PC-3 (cell line): Measurements from ENCODE around the gene RNF208. TPM values are rescaled to one million over a fixed set of nuclear protein-coding genes. Genes with fewer than 3 reads are reported as not detected.

ENCODE experiments used
- ATAC-seq: fragments of 200-7000 bp; cut with Tn5 transposase; 2 replicates; pipeline ENCODE4 v1.9.1; 2020; ENCODE audit warnings: mild to moderate bottlenecking, moderate library complexity
- BruUV-seq: library from RNA; stranded (reverse); fragments of 400-500 nt; replicated peaks from 2 replicates; lab custom pipeline; 2021; lab: Mats Ljungman, UMichigan
- CTCF ChIA-PET: fragments of 300-600 bp; sonication (Branson Sonifier 250); formaldehyde crosslinking; loops from one replicate; lab custom pipeline; 2022; ENCODE audit warnings: antibody characterized with exemption; lab: Charles Lee
- POLR2A ChIA-PET: fragments of 300-600 bp; sonication (Branson Sonifier 250); formaldehyde crosslinking; loops from one replicate; lab custom pipeline; 2022; ENCODE audit warnings: antibody characterized with exemption; ENCODE audit not compliant: unreplicated experiment; lab: Charles Lee
- DNase-seq: peaks from one replicate; pipeline ENCODE4 v3.0.0-alpha.2; 2015
- H2AFZ ChIP-seq: fragments of 300-600 bp; sonication (generic); 2 replicates; pipeline ENCODE4 v1.6.0; 2016; ENCODE audit warnings: antibody characterized with exemption, low read length
- H3F3A ChIP-seq: fragments of 300-600 bp; sonication (generic); one replicate; pipeline ENCODE4 v1.6.0; 2017; ENCODE audit warnings: antibody characterized with exemption, low read length, control low read depth, mild to moderate bottlenecking; ENCODE audit not compliant: unreplicated experiment
- H3K27ac ChIP-seq: fragments of 300-600 bp; sonication (generic); 2 replicates; pipeline ENCODE4 v1.5.1; 2016; ENCODE audit warnings: mild to moderate bottlenecking, low read length
- H3K27me3 ChIP-seq: fragments of 300-600 bp; sonication (generic); 2 replicates; pipeline ENCODE4 v1.6.1; 2016; ENCODE audit warnings: low read length, mixed read lengths
- H3K36me3 ChIP-seq: fragments of 300-600 bp; sonication (generic); 2 replicates; pipeline ENCODE4 v1.6.1; 2016; ENCODE audit warnings: low read depth, mixed run types, low read length, mixed read lengths
- H3K4me1 ChIP-seq: fragments of 300-600 bp; sonication (generic); 2 replicates; pipeline ENCODE4 v1.5.1; 2016; ENCODE audit warnings: low read length; ENCODE audit not compliant: insufficient read depth
- H3K4me2 ChIP-seq: fragments of 300-600 bp; sonication (generic); 2 replicates; pipeline ENCODE4 v1.6.0; 2016; ENCODE audit warnings: low read length
- H3K4me3 ChIP-seq: fragments of 300-600 bp; sonication (generic); 2 replicates; pipeline ENCODE4 v1.5.1; 2016; ENCODE audit warnings: mild to moderate bottlenecking, low read length, mixed read lengths
- H3K79me2 ChIP-seq: fragments of 300-600 bp; sonication (generic); 2 replicates; pipeline ENCODE4 v1.6.1; 2017; ENCODE audit warnings: low read length, mixed read lengths
- H3K9ac ChIP-seq: fragments of 300-600 bp; sonication (generic); 2 replicates; pipeline ENCODE4 v1.6.0; 2016; ENCODE audit warnings: mild to moderate bottlenecking, low read length
- H3K9me2 ChIP-seq: fragments of 300-600 bp; sonication (generic); replicated peaks from 2 replicates; pipeline ENCODE4 v1.6.1; 2016; ENCODE audit warnings: mixed run types, low read length, mixed read lengths
- H3K9me3 ChIP-seq: fragments of 300-600 bp; sonication (generic); 2 replicates; pipeline ENCODE4 v1.6.1; 2016; ENCODE audit warnings: low read length, mixed read lengths
- H4K20me1 ChIP-seq: fragments of 300-600 bp; sonication (generic); 2 replicates; pipeline ENCODE4 v1.6.1; 2016; ENCODE audit warnings: low read length, mixed read lengths
- EZH2 ChIP-seq: fragments of 300-600 bp; sonication (generic); IDR thresholded peaks from one replicate; pipeline ENCODE4 v1.6.1; 2017; ENCODE audit warnings: antibody characterized with exemption, mild to moderate bottlenecking, low read length; ENCODE audit not compliant: unreplicated experiment
- EZH2phosphoT487 ChIP-seq: fragments of 300-600 bp; sonication (generic); IDR thresholded peaks from 2 replicates; pipeline ENCODE4 v1.6.1; 2018; ENCODE audit warnings: mild to moderate bottlenecking, antibody characterized with exemption, low read length, borderline replicate concordance
- intact Hi-C: fragments of 100-400 bp; cut with micrococcal nuclease; formaldehyde crosslinking; loops from 2 replicates; pipeline ENCODE4 v1.9.0; 2023
- total RNA-seq: library from RNA; depleted of rRNA; stranded (reverse); fragments of >200 nt; gene quantifications from 2 replicates; pipeline ENCODE4 v1.2.3, GENCODE V29; 2014
- TF ChIP-seq, protein P1 (sequence below): fragments of 300-600 bp; sonication (generic); conservative IDR thresholded peaks from 2 replicates; pipeline ENCODE4 v1.5.1; 2017; ENCODE audit warnings: antibody characterized with exemption, low read depth, mild to moderate bottlenecking, low read length

Gene RNF208
- total RNA-seq, 1 experiment from 2014 or later, result 1.7 TPM

DNA sequence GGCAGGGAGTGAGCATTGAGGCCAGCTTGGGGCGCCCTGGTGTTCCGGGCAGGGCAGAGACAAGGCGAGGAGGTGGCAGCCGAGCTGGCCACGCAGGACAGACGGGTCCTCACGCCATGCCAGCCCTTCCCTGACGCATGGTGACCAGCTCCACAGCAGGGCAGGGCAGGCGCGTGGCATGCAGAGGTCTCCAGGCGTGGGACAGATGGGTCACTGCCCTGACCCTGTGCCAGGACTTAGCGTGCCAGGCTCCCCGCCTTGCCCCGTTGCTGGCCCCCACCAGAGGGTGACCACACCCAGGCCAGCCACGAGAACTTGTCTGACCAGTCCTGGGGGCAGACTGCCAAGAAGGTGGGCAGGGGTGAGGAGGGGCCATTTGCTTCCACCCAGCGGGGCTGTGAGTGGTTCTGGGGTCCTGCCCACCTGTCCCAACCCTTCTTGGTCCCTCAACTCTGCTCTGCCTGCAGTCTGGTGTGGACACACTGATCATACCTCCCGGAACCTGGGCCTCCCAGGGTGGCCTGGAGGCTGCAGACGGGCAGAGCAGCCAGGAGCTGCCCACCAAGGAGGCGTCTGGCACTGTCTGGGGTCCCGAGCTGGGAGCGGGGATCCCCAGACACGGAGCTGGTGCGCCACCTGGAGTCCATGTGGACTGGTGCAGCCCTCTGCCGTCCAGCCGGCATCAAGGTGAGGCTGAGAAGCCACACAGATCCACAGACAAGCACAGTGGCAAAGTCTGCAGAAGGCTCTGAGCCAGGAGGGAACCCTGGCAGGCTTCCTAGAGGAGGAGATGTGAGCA is 5.2 kb upstream of the RNF208 start, which contains the start of gene RNF224:
RNF224 (plus strand) TSS at position 449 of the 799 bp plus-strand sequence. CDS start 834 bp downstream, outside the sequence.
- TF ChIP-seq, protein P1, sequence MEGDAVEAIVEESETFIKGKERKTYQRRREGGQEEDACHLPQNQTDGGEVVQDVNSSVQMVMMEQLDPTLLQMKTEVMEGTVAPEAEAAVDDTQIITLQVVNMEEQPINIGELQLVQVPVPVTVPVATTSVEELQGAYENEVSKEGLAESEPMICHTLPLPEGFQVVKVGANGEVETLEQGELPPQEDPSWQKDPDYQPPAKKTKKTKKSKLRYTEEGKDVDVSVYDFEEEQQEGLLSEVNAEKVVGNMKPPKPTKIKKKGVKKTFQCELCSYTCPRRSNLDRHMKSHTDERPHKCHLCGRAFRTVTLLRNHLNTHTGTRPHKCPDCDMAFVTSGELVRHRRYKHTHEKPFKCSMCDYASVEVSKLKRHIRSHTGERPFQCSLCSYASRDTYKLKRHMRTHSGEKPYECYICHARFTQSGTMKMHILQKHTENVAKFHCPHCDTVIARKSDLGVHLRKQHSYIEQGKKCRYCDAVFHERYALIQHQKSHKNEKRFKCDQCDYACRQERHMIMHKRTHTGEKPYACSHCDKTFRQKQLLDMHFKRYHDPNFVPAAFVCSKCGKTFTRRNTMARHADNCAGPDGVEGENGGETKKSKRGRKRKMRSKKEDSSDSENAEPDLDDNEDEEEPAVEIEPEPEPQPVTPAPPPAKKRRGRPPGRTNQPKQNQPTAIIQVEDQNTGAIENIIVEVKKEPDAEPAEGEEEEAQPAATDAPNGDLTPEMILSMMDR, result peak; percentile 84
- TF ChIP-seq EZH2phosphoT487 (peak; percentile 93), EZH2 (no peak)
- DNase-seq, result peak; percentile 87
- H3K27ac ChIP-seq, result peak within 1 kb of the TSS; percentile 99

DNA sequence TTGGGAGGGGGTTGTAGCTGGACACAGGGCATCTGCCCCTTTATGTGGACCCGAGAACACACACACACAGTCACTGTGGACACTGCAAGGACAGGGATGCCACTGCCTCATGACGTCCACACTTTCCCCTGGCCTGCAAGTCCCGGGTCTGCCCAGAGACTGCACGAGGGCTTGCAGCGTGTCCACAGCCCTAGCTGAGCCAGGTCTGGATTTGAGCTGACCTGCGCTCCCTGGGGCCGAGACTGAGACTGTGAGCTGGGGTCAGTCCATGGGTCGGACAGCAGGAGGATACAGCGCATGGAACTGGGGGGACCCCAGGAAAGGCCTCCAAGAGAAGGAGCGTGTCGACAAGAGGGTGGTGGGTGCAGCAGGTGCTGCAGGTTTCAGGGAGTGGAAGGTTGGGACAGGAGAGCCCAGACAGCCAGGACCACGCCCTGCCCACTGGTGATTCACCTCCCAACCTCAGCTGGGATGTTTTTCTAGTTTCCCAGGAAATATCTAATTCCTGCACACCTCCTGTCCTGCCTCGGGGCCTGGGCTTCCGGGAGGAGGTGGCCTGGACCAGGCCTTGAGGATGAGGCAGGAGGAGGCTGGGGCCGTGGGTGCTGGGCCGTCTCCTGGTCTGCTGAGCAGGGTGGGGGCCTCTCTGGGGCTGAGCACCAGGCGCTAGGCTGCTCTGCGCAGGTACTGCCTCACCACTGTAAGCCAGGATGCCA is 4.5 kb upstream of the RNF208 start:
- H3K36me3 ChIP-seq, result no peaks in the 10 kb centered on the region
- peak overlapping the region; percentile 99 for H3K27ac ChIP-seq
- BruUV-seq, result TSS peak; percentile 36
- H2AFZ ChIP-seq, result no peak overlapping the region
- H3K4me1 ChIP-seq, result peaks cover 40% of the 10 kb centered on the region
- no peaks in the 10 kb centered on the region for H3K27me3 ChIP-seq
- peaks cover 19% of the 10 kb centered on the region for H3K79me2 ChIP-seq
- H3K4me2 ChIP-seq, result peak overlapping the region; percentile 88
- DNase-seq, result peak; percentile 93
- intact Hi-C loops, result loop anchor here (5.0 kb wide), 2 partner anchors 39 to 109 kb away; partner anchors contain the start of genes ANAPC2 and SSNA1
- ChIA-PET POLR2A (interaction anchor here (1.2 kb wide), 1 partner anchor 14 kb away, joined by 4 read pairs; no protein-coding TSS in a partner anchor), CTCF (interaction anchor here (0.6 to 1.1 kb wide), 3 partner anchors 36 to 639 kb away, joined by 3 to 5 read pairs (median 4); partner anchors contain the start of genes ANAPC2 and SSNA1)
- no peaks in the 10 kb centered on the region for H3K9me3 ChIP-seq
- TF ChIP-seq EZH2 (no peak), EZH2phosphoT487 (no peak)
- TF ChIP-seq, protein P1, result no peak
- peak overlapping the region; percentile 59 for H3K4me3 ChIP-seq
- H3F3A ChIP-seq, result peaks cover 2% of the 10 kb centered on the region
- peak overlapping the region; percentile 83 for H3K9ac ChIP-seq
- H4K20me1 ChIP-seq, result no peaks in the 10 kb centered on the region
- ATAC-seq, result peak; percentile 61
- no peaks in the 10 kb centered on the region for H3K9me2 ChIP-seq

More for the DNA sequence above, 5.2 kb upstream of the RNF208 start, which contains the start of gene RNF224:
- peak; percentile 50 for ATAC-seq
- Histone ChIP-seq H3K9me3 (no peaks in the 10 kb centered on the region), H3F3A (peaks cover 2% of the 10 kb centered on the region), H4K20me1 (no peaks in the 10 kb centered on the region), H3K4me1 (peaks cover 40% of the 10 kb centered on the region), H3K4me3 (peak within 1 kb of the TSS; percentile 59), H3K9ac (peak within 1 kb of the TSS; percentile 83), H3K9me2 (no peaks in the 10 kb centered on the region), H3K27me3 (no peaks in the 10 kb centered on the region), H3K4me2 (peak within 1 kb of the TSS; percentile 88), H3K36me3 (no peaks in the 10 kb centered on the region), H3K79me2 (peaks cover 19% of the 10 kb centered on the region), H2AFZ (0 out of 2 replicates have a peak within 1 kb of the TSS, but pooled peaks have one; percentile 42)
- intact Hi-C loops, result loop anchor here (5.0 kb wide), 2 partner anchors 40 to 110 kb away; partner anchors contain the start of genes ANAPC2 and SSNA1
- BruUV-seq, result no TSS peak
- CTCF ChIA-PET, result interaction anchor here (0.6 to 1.1 kb wide), 5 partner anchors 9 to 638 kb away, joined by 3 to 5 read pairs (median 3); partner anchors contain the start of genes ANAPC2 and SSNA1
- POLR2A ChIA-PET, result interaction anchor here (0.6 to 1.2 kb wide), 3 partner anchors 10 to 14 kb away, joined by 3 to 4 read pairs (median 4); partner anchors contain the start of gene TUBB4B
